ENCODE measurements around the gene LRP6. TPM values are rescaled to one million over a fixed set of nuclear protein-coding genes. Genes with fewer than 3 reads are reported as not detected.

Gene LRP6
- total and polyA plus RNA-seq, 7 donors: 2.9 to 31.5 (median 16.6) TPM

- Histone ChIP-seq H3K27me3 (ENCODE audit: insufficient read depth in 3 of 3, low read length in 2 of 3) (no peaks in the 10 kb centered on the region), H3K36me3 (ENCODE audit: insufficient read depth in 1 of 2, low read depth in 1 of 2) (no peaks in the 10 kb centered on the region), H3K4me3 (no peak overlapping the region), H3K27ac (no peak overlapping the region), H3K9me3 (no peaks in the 10 kb centered on the region), H3K4me1 (no peaks in the 10 kb centered on the region)
- no peak for DNase-seq
- ATAC-seq: no peak
- no peak for TF ChIP-seq CTCF (IDR thresholded peaks at IDR 0.05)
- 54 to 73% (median 61%) methylated on average over 9 of the region's 9 CpGs for WGBS, 3 donors
- intact Hi-C loops (cut with DNase I): loop anchor here in 1 of 2 donors (10.0 kb wide), 1 partner anchor 616 kb away; no protein-coding TSS in a partner anchor
Observed at GRCh38 chr12:12088761-12089160, 178.1 kb downstream of the LRP6 start.

DNA sequence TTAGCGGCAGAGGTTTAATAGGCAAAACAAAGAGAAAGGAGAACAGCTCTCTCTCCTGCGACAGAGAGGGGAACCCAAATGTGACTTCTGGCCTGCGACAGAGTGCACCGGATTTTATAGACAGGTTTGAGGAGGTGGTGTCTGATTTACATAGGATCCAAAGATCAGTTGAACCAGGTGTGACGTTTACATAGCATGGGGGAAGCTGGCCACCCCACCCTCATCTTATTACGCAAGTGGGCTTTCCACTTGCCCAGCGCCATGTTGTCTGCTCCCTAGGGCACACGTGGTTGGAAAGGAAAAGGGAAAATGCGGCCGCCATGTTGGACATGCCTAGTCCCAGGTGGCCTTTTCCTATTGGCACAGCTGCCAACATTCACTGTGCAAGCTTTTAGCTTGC is 178.7 kb downstream of the LRP6 start:
- ATAC-seq (no peak), DNase-seq (no peak)
- intact Hi-C loops (cut with DNase I): loop anchor here in 1 of 2 donors (10.0 kb wide), 1 partner anchor 617 kb away; no protein-coding TSS in a partner anchor
- Histone ChIP-seq H3K4me1 (no peaks in the 10 kb centered on the region), H3K4me3 (no peak overlapping the region), H3K9me3 (no peaks in the 10 kb centered on the region), H3K27me3 (ENCODE audit: insufficient read depth in 3 of 3, low read length in 2 of 3) (no peaks in the 10 kb centered on the region), H3K27ac (no peak overlapping the region), H3K36me3 (ENCODE audit: insufficient read depth in 1 of 2, low read depth in 1 of 2) (no peaks in the 10 kb centered on the region)
- 83 to 91% (median 90%) methylated on average over 10 of the region's 10 CpGs for WGBS, 3 donors
- TF ChIP-seq CTCF (IDR thresholded peaks at IDR 0.05): no peak

GRCh38 chr12:12087693-12088034 is 179.2 kb downstream of the LRP6 start:
- intact Hi-C loops (cut with DNase I): loop anchor here in 1 of 2 donors (10.0 kb wide), 1 partner anchor 617 kb away; no protein-coding TSS in a partner anchor
- H3K27ac ChIP-seq: no peak overlapping the region
- H3K4me1 ChIP-seq: no peaks in the 10 kb centered on the region
- WGBS, 3 donors: 64 to 79% (median 68%) methylated on average over 2 of the region's 2 CpGs
- H3K27me3 ChIP-seq (ENCODE audit: insufficient read depth in 3 of 3, low read length in 2 of 3): no peaks in the 10 kb centered on the region
- no peaks in the 10 kb centered on the region for H3K36me3 ChIP-seq (ENCODE audit: insufficient read depth in 1 of 2, low read depth in 1 of 2)
- H3K4me3 ChIP-seq: no peak overlapping the region
- TF ChIP-seq CTCF (IDR thresholded peaks at IDR 0.05): no peak
- DNase-seq: no peak
- no peaks in the 10 kb centered on the region for H3K9me3 ChIP-seq
- no peak for ATAC-seq

DNA sequence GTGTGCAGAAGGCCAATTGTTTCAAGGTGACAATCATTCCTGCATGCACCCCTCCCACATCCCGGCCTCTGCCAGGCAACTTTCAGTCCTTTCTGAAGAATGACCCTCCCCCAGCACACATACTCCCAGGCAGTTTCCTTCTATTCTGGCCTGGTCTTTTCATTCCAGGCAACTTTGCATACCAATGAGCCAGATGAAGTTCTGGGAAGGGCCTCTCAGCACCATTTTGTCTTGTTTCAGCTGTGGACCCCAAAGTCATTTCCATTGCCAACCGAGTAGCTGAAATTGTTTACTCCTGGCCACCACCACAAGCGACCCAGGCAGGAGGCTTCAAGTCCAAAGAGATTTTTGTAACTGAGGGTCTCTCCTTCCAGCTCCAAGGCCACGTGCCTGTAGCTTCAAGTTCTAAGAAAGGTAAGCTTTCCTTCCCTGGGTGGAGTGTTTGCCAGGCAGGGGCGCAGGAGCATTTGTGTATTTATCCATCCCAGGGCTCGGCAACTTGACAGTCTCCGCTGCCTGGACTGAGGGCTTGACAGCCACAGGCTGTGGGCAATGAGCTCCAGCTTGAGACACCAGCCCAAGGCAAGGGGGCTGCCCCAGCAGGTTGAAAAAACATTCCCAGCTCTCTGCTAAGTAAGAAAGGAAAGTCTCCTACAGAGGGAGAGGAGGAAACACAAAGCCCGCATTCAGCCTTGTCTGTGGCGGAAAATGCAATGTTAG is 179.7 kb downstream of the LRP6 start:
- H3K4me3 ChIP-seq: no peak overlapping the region
- DNase-seq: no peak
- no peaks in the 10 kb centered on the region for H3K36me3 ChIP-seq (ENCODE audit: insufficient read depth in 1 of 2, low read depth in 1 of 2)
- intact Hi-C loops (cut with DNase I): loop anchor here in 1 of 2 donors (10.0 kb wide), 1 partner anchor 618 kb away; no protein-coding TSS in a partner anchor
- TF ChIP-seq CTCF (IDR thresholded peaks at IDR 0.05): no peak
- H3K4me1 ChIP-seq: no peaks in the 10 kb centered on the region
- H3K27ac ChIP-seq: no peak overlapping the region
- ATAC-seq: no peak
- H3K27me3 ChIP-seq (ENCODE audit: insufficient read depth in 3 of 3, low read length in 2 of 3): no peaks in the 10 kb centered on the region
- 80 to 84% (median 81%) methylated on average over 9 of the region's 9 CpGs for WGBS, 3 donors
- no peaks in the 10 kb centered on the region for H3K9me3 ChIP-seq

Measured in psoas muscle (tissue), 8 donors.